Lower leg skin (tissue), 4 donors: ENCODE data around the gene DTD2. TPM values are rescaled to one million over a fixed set of nuclear protein-coding genes. Genes with fewer than 3 reads are reported as not detected.

Source experiments
- DNase-seq, 2 donors: peaks; one replicate each; pipeline ENCODE4 v3.0.0-alpha.2; 2019; ENCODE audit warnings: low spot score in 2 of 2
- H3K4me3 ChIP-seq: fragments of 200-600 bp; sonication (generic); 2 replicates; pipeline ENCODE4 v1.5.1; 2017; ENCODE audit warnings: mild to moderate bottlenecking, low read depth; ENCODE audit not compliant: poor library complexity, severe bottlenecking
- CTCF ChIP-seq, 3 donors: fragments of 450-650 bp; IDR thresholded peaks; one replicate each; pipeline ENCODE4 v1.5.1; 2016; ENCODE audit warnings: antibody characterized with exemption in 3 of 3, mild to moderate bottlenecking in 3 of 3, moderate library complexity in 2 of 3
- POLR2A ChIP-seq, 2 donors: fragments of 450-650 bp; IDR thresholded peaks; one replicate each; pipeline ENCODE4 v1.6.1; 2016 to 2017; ENCODE audit warnings: antibody characterized with exemption in 2 of 2, mild to moderate bottlenecking in 1 of 2, moderate library complexity in 1 of 2
- WGBS, 2 donors: methylation state at CpG; one replicate each; pipeline ENCODE4 v1.1.5; 2018; 5-methylcytosine and 5-hydroxymethylcytosine counted together
- intact Hi-C: fragments of 100-400 bp; cut with DNase I; formaldehyde crosslinking; loops from one replicate; pipeline ENCODE4 v1.15.0; 2023; ENCODE audit warnings: low total_unique reads
- total RNA-seq, 4 donors: library from RNA; depleted of rRNA; stranded (reverse); fragments of >200 nt; gene quantifications; one replicate each; pipeline ENCODE4 v1.1.0, GENCODE V29; 2016

The DTD2 gene
- total RNA-seq, 4 donors from 2014 or later, result 14.2 to 26.8 (median 20.8) TPM

GRCh38 chr14:31449971-31450610 lies 7.2 kb downstream of the DTD2 start:
- intact Hi-C loops, result no loop called here
- 9 to 22% methylated on average over 2 of the region's 2 CpGs for WGBS, 2 donors
- DNase-seq, result no peak
- TF ChIP-seq POLR2A (IDR thresholded peaks at IDR 0.05) (no peak), CTCF (IDR thresholded peaks at IDR 0.05) (no peak)
- H3K4me3 ChIP-seq, result no peak overlapping the region

GRCh38 chr14:31449136-31449535 lies 8.2 kb downstream of the DTD2 start:
- H3K4me3 ChIP-seq, result no peak overlapping the region
- 71 to 83% methylated on average over 8 of the region's 8 CpGs for WGBS, 2 donors
- intact Hi-C loops, result no loop called here
- TF ChIP-seq POLR2A (IDR thresholded peaks at IDR 0.05) (no peak), CTCF (IDR thresholded peaks at IDR 0.05) (no peak)
- no peak for DNase-seq

- WGBS, 2 donors, result 74 to 90% methylated on average over 1 of the region's 1 CpG
- intact Hi-C loops, result no loop called here
- TF ChIP-seq POLR2A (IDR thresholded peaks at IDR 0.05) (no peak), CTCF (IDR thresholded peaks at IDR 0.05) (no peak)
- no peak overlapping the region for H3K4me3 ChIP-seq
- DNase-seq, result no peak
Observed at GRCh38 chr14:31445703-31446102, 11.6 kb downstream of the DTD2 start.

- intact Hi-C loops, result no loop called here
- H3K4me3 ChIP-seq, result no peak overlapping the region
- 89 to 92% methylated on average over 6 of the region's 6 CpGs for WGBS, 2 donors
- no peak for DNase-seq
- TF ChIP-seq POLR2A (IDR thresholded peaks at IDR 0.05) (no peak), CTCF (IDR thresholded peaks at IDR 0.05) (no peak)
Observed at GRCh38 chr14:31442284-31442683, 15.0 kb downstream of the DTD2 start.

GRCh38 chr14:31441273-31442111 lies 15.8 kb downstream of the DTD2 start:
- 52 to 63% methylated on average over 6 to 7 of the region's 7 CpGs for WGBS, 2 donors
- no peak overlapping the region for H3K4me3 ChIP-seq
- no peak for DNase-seq
- intact Hi-C loops, result no loop called here
- no peak for TF ChIP-seq CTCF (IDR thresholded peaks at IDR 0.05)
- no peak for TF ChIP-seq POLR2A (IDR thresholded peaks at IDR 0.05)
